Fibroblast of peridontal ligament (primary cell): Measurements from ENCODE around the gene MYT1.
"Not testable (repeated sequence)": the region's sequence is repeated elsewhere in the genome, so short reads cannot be mapped to it uniquely, and the experiment has no call there.

Source experiments
- DNase-seq: peaks from one replicate; pipeline ENCODE4 v3.0.0-alpha.2; 2010; ENCODE audit errors: extremely low read depth

The MYT1 gene

DNA sequence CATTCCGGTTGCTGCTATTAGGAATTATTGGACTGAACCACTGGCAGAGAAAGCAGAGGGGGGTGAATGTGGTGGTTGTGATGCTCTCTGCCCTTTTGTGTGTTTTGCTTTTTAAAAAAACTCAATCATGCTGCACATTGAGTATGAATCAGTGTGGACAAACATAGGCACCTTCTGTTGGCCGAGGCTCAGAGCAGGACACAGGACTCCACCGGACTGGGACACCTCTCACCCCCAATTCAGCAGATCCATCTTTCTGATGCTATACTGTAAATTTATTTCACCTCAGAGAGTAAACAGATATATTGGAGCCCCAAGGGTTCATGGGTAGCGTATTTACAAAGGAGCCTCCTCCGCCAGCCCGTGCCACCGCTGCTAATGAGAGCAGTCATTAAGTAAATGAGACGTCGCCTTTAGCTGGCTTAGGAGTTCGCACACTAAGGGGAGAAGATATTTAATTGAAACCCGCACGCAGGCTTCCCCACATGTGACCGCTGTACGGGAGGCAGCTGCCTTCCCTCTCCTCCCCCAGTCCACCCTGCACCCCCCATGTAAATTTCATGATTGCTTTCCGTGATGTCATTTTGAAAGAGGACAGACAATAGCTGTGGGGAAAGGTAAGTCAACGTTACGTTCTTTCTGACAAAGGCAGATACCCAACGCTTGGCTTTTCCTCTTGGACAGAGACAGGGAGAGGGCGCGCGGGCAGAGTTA is at the start of gene MYT1:
Gene MYT1, plus strand, starts transcription at position 330 of the 714 bp plus-strand sequence. CDS start 34,410 bp downstream, outside the sequence.
- DNase-seq, result no peak

DNA sequence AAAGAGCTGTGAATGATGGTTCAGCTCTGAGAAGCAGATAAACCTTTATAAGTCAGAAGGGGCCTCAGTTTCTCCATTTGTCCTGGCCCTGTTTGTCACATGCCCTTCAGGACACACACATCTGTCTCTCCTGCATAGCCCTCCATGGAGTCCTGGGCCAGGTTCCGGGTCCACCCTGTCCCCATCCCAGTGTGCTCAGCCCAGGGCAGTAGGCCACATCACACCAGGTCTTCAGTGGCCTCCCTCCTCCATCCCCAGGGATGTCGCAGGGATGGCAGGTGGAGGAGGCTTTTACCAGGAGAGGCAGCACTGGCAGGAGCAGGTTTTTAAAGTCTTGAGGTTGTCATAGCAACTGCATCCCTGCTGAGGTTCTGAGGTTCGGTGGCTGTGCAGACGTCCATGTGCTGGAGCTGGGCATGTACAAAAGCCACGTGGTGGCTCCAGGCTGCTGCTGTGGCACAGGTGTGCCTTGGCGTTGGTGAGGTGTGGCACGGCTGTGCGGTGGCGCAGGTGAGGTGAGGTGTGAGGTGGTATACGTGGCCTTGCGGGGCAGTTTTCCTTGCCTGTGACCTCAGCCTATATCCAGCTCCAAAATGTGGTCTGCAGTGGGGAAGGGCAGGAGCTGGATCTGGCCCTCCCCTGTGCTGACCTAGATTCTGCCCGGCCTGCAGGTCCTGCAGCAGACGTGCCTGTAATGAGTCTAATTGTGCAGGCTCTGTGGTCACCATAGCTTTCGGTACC is 48.9 kb upstream of the MYT1 start:
- DNase-seq, result no peak

DNA sequence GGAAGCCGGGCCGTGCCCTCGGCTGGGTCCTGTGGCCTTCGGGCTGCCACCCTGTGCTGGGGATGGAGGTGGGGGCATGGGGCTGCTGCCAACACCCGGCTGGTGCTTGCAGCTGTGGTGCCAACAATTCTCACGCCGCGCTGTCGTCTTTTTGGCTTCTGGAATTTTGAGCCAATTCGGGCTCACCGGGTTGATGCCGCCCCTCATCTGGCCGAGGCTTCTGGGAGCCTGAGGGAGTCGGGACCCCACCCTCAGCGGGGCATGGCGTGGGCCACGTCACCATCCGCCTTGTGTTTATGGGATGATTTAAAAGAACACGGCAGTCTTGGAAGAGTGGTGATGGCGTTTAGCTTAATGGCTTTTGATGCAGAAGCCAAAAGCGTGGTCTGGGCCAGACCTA is 48.2 kb upstream of the MYT1 start:
- DNase-seq, result no peak

DNA sequence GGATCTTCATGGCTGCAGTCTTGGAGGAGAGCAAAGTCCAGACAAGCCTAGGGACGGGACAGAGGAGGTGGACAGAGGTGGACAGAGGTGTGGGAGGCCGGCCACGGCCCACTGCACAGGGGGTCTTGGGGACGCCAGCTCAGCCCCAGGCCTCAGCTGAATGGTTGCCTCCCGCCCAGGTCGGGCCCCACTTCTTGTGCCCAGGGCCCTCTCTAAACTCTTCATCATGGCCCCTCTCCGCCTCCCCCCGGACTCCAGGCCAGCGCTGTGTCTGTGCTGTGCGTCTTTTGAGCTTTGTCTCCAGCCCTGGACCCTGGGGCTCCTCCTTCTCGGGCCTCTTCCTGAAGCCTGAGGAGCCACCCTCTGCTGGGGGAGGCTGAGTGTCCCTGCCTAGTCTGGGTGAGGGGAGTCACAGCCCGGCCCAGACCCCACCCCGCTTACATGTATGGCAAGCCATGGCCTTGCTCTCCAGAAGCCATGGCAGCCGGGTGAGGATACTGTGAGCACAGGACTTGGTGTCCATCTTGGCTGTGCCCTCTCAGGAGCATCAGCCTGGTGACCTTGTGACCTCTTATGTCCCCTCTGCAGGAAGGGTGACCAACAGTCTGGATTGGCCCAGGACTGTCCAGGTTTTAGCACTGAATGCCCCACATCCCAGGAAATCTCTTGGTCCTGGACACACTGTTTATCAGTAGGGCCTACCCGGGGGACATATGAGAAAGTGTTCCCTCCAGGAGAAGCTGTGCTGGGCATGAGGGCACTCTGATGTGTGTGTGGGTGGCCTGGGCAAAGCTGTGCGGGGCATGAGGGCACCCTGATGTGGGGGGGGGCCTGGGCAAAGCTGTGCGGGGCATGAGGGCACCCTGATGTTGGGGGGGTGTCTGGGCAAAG is 47.5 kb upstream of the MYT1 start:
- no peak for DNase-seq

GRCh38 chr20:64117432-64117777 is 46.8 kb upstream of the MYT1 start:
- not testable (repeated sequence) for DNase-seq

GRCh38 chr20:64119301-64119680 is 45.0 kb upstream of the MYT1 start:
- no peak for DNase-seq

DNA sequence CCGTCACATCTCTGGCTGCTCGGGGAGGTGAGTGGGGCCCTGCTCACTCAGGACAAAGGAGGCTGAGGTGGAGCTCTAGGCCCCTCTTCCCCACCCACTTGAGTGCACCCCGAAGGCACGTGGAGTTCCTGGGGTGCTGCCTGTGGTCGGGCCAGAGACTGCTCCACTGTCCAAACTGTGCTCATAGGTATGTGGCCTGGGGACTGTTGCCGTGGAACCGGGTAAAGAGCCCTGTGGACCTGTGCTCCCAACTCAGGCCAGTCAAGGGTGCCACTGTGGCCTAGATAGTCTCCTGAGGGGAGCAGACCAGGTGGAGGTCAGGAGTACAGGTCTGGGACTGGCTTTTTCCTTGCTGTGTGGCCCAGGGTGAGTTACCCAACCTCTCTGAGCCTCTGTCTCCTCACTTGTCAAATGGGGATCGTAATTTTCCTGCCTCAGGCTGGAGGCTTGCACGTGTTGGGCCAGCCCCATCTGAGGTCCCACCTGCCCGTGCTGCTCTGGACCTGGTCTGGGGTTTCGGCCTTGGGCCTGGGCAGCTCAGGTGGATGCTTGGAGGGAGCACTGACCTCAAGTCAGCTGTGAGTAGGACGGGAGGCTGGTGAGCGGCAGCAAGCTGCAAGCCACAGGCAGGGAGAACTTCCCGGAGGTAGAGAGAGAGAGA is 44.4 kb upstream of the MYT1 start:
- DNase-seq, result no peak

DNA sequence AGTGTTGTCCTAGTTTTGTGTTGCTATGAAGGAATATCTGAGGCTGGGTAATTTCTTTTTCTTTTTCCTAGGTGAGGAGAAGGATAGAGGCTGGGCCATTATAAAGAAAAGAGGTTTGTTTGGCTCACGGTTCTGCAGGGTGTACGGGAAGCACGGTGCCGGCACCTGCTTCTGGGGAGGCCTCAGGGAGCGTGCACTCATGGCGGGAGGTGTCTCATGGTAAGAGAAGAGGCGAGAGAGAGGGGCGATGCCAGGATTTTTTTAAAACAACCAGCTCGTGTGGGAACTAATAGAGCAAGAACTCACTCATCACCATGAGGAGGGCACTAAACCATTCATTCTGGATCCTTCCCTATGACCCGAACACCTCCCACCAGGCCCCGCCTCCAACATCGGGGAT is 42.7 kb upstream of the MYT1 start:
- no peak for DNase-seq

DNA sequence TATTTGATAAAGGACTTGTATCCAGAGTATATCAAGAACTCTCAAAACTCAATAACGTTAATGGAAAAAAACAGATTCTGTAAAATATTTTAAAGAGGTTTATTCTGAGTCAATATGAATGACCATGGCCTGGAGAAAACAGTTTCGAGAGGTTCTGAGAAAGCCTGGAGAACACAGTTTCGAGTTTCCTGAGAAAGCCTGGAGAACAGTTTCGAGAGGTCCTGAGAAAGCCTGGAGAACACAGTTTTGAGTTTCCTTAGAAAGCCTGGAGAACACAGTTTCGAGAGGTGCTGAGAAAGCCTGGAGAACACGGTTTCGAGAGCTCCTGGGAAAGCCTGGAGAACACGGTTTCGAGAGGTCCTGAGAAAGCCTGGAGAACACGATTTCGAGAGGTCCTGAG is 41.3 kb upstream of the MYT1 start:
- DNase-seq, result not testable (repeated sequence)

DNA sequence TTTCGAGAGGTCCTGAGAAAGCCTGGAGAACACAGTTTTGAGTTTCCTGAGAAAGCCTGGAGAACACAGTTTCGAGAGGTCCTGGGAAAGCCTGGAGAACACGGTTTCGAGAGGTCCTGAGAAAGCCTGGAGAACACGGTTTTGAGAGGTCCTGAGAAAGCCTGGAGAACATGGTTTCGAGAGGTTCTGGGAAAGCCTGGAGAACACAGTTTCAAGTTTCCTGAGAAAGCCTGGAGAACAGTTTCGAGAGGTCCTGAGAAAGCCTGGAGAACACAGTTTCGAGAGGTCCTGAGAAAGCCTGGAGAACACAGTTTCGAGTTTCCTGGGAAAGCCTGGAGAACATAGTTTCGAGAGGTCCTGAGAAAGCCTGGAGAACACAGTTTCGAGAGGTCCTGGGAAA is 40.7 kb upstream of the MYT1 start:
- not testable (repeated sequence) for DNase-seq

DNA sequence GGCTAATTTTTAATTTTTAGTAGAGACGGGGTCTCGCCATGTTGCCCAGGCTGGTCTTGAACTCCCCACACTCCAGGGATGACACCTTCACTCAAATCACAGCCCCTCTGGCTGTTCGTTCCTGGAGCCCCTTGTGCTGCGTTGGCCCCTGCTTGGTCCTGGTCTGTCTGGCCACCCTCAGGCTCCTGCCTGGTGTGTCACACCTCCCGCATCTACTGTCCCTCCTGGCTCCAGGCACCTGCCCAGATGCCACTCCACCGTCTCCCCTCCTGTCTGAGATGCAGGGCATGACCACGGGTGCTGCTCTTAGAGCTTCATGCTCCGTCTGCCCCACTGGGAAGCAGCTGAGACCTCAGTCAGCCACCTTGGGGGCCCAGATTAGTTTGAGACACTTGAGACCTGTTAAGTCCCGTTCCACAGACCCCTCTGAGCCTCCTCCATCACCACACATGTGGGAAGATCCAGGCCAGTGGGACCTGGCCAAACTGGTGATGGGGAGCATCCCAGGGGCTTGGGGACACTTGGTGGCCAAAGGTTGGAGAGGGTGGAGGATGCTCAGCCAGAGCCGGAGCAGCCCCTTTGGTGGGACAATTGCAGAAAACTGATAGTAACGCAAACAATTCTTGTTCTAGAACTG is 35.0 kb upstream of the MYT1 start:
- no peak for DNase-seq

GRCh38 chr20:64130271-64130670 is 34.0 kb upstream of the MYT1 start:
- DNase-seq, result no peak

GRCh38 chr20:64130876-64131275 is 33.4 kb upstream of the MYT1 start:
- no peak for DNase-seq

DNA sequence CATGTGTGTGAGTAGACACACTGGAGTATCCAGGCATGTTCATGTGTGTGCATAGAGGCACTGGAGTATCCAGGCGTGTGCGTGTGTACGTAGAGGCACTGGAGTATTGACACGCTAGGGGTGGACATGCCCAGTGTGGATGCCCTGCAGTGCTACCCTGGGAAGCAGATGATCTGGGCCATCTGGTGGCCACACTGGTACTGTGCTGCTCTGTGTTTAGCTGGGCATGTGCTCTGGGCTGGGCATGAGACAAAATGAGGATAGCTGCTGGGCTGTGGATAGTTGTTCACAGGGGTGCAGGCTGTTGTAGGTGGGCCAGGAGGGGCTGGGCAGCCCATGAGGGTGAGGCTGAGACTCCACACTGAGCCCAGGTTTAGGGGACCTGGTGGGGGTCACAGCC is 32.8 kb upstream of the MYT1 start:
- peak; percentile 3 for DNase-seq

DNA sequence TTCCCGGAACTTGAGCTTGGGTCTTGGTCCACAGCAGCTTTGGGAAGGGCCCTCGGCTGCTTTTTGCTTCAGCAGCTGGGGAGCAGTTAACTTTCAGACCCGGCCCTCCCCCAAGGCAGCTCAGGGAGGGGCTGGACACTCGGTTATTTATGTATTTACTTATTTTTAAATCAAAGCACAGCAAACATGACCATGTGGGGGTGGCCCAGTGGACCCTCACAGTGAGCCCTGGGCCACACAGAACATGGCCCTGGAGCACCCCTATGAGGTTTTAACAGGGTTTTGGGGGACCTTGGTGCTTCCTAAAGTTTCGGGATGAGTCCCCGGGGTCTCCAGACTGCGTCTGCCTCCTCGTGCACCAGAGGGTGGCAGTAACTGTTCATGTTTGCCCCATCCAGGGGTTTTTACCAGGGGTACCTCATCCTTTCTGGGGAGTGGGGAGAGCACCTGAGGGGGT is 30.3 kb upstream of the MYT1 start:
- DNase-seq, result no peak

DNA sequence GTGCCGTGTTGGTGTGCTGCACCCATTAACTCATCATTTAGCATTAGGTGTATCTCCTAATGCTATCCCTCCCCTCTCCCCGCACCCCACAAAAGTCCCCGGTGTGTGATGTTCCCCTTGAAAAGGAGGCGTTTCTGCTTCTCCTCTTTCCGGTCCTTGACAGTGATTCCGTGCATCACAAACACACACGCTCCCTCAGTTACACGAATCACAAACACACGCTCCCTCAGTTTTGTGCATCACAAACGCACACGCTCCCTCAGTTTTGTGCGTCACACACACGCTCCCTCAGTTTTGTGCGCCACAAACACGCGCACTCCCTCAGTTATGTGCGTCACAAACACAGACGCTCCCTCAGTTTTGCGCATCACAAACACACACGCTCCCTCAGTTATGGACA is 29.5 kb upstream of the MYT1 start:
- DNase-seq, result not testable (repeated sequence)

GRCh38 chr20:64136004-64136710 is 28.1 kb upstream of the MYT1 start:
- no peak for DNase-seq

DNA sequence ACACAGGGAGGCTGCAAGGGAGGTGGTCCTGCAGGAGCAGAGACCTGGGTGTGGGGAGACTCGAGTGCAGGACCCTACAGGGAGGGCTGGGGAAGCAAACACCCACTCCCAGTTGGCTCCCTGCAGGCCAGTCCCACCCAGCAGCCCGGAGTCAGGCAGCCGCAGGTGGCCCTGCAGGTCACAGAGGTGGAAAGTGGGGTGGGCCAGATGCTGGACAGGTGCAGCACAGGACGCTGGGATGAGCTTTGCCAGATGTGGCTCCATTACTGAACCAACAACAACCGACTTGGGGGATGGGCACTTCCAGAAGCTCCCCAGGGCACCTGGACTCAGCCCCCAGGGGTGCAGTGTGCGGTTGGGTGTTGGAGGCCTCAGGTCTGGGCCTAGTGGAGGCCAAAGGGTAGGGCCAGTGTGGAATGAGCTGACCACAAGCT is 26.6 kb upstream of the MYT1 start:
- no peak for DNase-seq

DNA sequence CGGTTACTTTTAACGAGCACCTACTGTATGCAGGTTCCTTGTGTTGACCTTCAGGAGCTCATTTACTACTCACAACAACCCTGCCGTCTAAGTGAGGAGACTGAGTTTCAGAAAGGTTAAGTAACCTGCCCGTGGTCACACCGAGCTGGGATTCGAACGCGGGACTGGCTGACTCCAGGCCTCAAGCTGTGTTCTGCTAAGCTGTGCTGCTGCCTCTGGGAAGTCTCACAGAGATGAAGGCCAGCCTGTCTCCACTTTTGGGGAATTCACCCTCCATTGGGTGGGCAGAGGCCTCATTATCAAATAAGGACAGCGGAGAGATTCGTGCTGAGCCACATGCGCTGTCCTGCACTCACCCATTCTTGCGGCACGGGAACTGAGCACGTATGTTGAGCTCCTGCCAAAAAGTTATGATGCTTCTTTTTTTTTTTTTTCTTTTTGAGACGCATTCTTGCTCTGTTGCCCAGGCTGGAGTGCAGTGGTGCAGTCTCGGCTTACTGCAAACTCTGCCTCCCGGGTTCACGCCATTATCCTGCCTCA is 25.9 kb upstream of the MYT1 start:
- no peak for DNase-seq
